Neural cell (in vitro differentiated cells): ENCODE data around the gene USP15. TPM values are rescaled to one million over a fixed set of nuclear protein-coding genes. Genes with fewer than 3 reads are reported as not detected.

Experiments
- H2AFZ ChIP-seq: fragments of 200-600, 300-800 bp; sonication (generic), shearing (Covaris generic); 2 replicates; pipeline ENCODE4 v1.6.0; 2014; ENCODE audit warnings: low read depth, mild to moderate bottlenecking, antibody characterized with exemption, low read length, moderate library complexity
- H3F3A ChIP-seq: fragments of 200-600 bp; shearing (Covaris generic); 2 replicates; pipeline ENCODE4 v1.6.1; 2016; ENCODE audit warnings: mild to moderate bottlenecking, moderate library complexity, mixed read lengths, antibody characterized with exemption, low read length; ENCODE audit not compliant: insufficient read depth, poor library complexity, severe bottlenecking
- H3K27ac ChIP-seq: fragments of 200-600, 300-800 bp; sonication (generic), shearing (Covaris generic); 2 replicates; pipeline ENCODE4 v1.5.1; 2014; ENCODE audit warnings: mild to moderate bottlenecking, low read length, moderate library complexity
- H3K27me3 ChIP-seq: fragments of 300-800, 200-600 bp; sonication (generic), shearing (Covaris generic); 2 replicates; pipeline ENCODE4 v1.6.0; 2014; ENCODE audit warnings: mild to moderate bottlenecking, low read depth, low read length, moderate library complexity; ENCODE audit not compliant: insufficient read depth
- H3K36me3 ChIP-seq: fragments of 300-800, 200-600 bp; sonication (generic), shearing (Covaris generic); 2 replicates; pipeline ENCODE4 v1.5.1; 2014; ENCODE audit warnings: mild to moderate bottlenecking, antibody characterized with exemption, low read length, moderate library complexity; ENCODE audit not compliant: insufficient read depth
- H3K4me2 ChIP-seq: fragments of 300-800, 200-600 bp; sonication (generic), shearing (Covaris generic); 2 replicates; pipeline ENCODE4 v1.6.0; 2014; ENCODE audit warnings: mild to moderate bottlenecking, low read length
- H3K4me3 ChIP-seq: fragments of 300-800, 200-600 bp; sonication (generic), shearing (Covaris generic); 2 replicates; pipeline ENCODE4 v1.5.1; 2014; ENCODE audit warnings: mild to moderate bottlenecking, low read length, moderate library complexity
- H3K79me2 ChIP-seq: fragments of 200-600 bp; shearing (Covaris generic); replicated peaks from 2 replicates; pipeline ENCODE4 v1.6.0; 2014; ENCODE audit warnings: mild to moderate bottlenecking, low read length, moderate library complexity; ENCODE audit not compliant: insufficient read depth
- H3K9ac ChIP-seq: fragments of 300-800, 200-600 bp; sonication (generic), shearing (Covaris generic); 2 replicates; pipeline ENCODE4 v1.6.1; 2016; ENCODE audit warnings: mild to moderate bottlenecking, low read length, mixed read lengths
- H3K9me2 ChIP-seq: fragments of 200-600 bp; shearing (Covaris generic); 2 replicates; pipeline ENCODE4 v1.6.1; 2016; ENCODE audit warnings: mild to moderate bottlenecking, low read length, mixed read lengths; ENCODE audit not compliant: insufficient read depth
- H3K9me3 ChIP-seq: fragments of 200-600, 300-800 bp; sonication (generic), shearing (Covaris generic); 2 replicates; pipeline ENCODE4 v1.6.1; 2016; ENCODE audit warnings: mild to moderate bottlenecking, mixed run types, low read length, moderate library complexity, mixed read lengths
- H4K20me1 ChIP-seq: fragments of 200-600 bp; shearing (Covaris generic); 2 replicates; pipeline ENCODE4 v1.6.1; 2016; ENCODE audit warnings: mild to moderate bottlenecking, mixed run types; ENCODE audit not compliant: insufficient read depth
- EP300 ChIP-seq: fragments of 450-650 bp; conservative IDR thresholded peaks from 2 replicates; pipeline ENCODE4 v1.6.1; 2014; ENCODE audit warnings: antibody characterized with exemption, mild to moderate bottlenecking, moderate library complexity; ENCODE audit not compliant: poor library complexity, severe bottlenecking
- EZH2 ChIP-seq: fragments of 200-600, 300-800 bp; shearing (Covaris generic), sonication (generic); IDR thresholded peaks from 2 replicates; pipeline ENCODE4 v1.6.1; 2014; ENCODE audit warnings: antibody characterized with exemption, low read length, borderline replicate concordance, mild to moderate bottlenecking; ENCODE audit not compliant: insufficient read depth, poor library complexity, severe bottlenecking
- MXI1 ChIP-seq: fragments of 450-650 bp; conservative IDR thresholded peaks from 2 replicates; pipeline ENCODE4 v1.6.1; 2014; ENCODE audit warnings: antibody characterized with exemption, mild to moderate bottlenecking; ENCODE audit not compliant: poor library complexity, severe bottlenecking
- POLR2AphosphoS5 ChIP-seq: IDR thresholded peaks from 2 replicates; pipeline ENCODE4 v1.6.1; 2012
- RAD21 ChIP-seq: fragments of 450-650 bp; conservative IDR thresholded peaks from 2 replicates; pipeline ENCODE4 v1.6.1; 2014; ENCODE audit warnings: antibody characterized with exemption, mild to moderate bottlenecking, moderate library complexity
- SMC3 ChIP-seq: fragments of 450-650 bp; conservative IDR thresholded peaks from 2 replicates; pipeline ENCODE4 v1.6.1; 2014; ENCODE audit warnings: antibody characterized with exemption, mild to moderate bottlenecking, moderate library complexity; ENCODE audit not compliant: poor library complexity
- TAF1 ChIP-seq: IDR thresholded peaks from 2 replicates; pipeline ENCODE4 v1.6.1; 2012; ENCODE audit warnings: low read depth
- polyA plus RNA-seq: library from polyadenylated mRNA; depleted of rRNA; stranded (reverse); fragments of >200 nt; gene quantifications from 2 replicates; pipeline ENCODE4 v1.2.3, GENCODE V29; 2014
- TF ChIP-seq, protein P1 (sequence below): fragments of 450-650 bp; IDR thresholded peaks from 2 replicates; pipeline ENCODE4 v1.5.1; 2014; ENCODE audit warnings: antibody characterized with exemption, mild to moderate bottlenecking, moderate library complexity; ENCODE audit not compliant: poor library complexity, severe bottlenecking
- TF ChIP-seq, protein P2 (sequence below): IDR thresholded peaks from 2 replicates; pipeline ENCODE4 v1.6.1; 2012; ENCODE audit warnings: borderline replicate concordance

USP15 gene
- polyA plus RNA-seq, 1 donor from 2014 or later: 113 TPM

DNA sequence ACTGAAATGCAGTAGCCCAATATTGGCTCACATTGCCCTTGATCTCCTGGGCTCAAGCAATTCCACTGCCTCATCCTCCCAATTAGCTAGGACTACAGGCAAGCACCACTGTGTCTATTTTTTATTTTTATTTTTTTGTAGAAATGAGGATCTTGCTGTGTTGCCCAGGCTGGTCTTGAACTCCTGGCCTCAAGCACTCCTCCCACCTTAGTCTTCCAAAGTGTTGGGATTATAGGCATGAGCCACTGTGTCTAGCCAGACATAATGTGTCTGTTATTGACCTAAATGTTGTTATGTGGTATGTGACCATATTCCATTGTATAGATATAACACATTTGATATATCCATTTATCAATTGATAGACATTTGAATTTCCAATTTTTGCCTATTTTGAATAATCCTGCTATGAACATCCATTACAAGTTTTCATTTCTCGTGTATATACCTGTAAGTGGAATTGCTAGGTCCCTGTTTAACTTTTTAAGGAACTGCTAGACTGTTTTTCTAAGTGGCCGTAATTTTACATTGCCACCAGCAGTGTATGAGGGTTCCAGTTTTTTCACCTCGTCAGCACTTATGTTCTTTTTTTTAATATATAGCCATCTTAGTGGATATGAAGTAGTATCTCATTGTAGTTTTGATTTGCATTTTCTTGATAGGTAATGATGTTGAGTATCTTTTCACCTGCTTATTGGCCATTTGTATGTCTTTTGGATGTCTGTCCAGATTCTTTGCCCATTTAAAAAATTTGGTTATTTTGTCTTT lies 9.4 kb downstream of the USP15 start:
- peaks cover 93% of the 10 kb centered on the region for H3K79me2 ChIP-seq
- H3K36me3 ChIP-seq: no peaks in the 10 kb centered on the region
- H3K4me3 ChIP-seq: no peak overlapping the region
- H3K4me2 ChIP-seq: no peak overlapping the region
- H3K27ac ChIP-seq: no peak overlapping the region
- H3K9me3 ChIP-seq: no peaks in the 10 kb centered on the region
- no peaks in the 10 kb centered on the region for H3F3A ChIP-seq
- H3K9me2 ChIP-seq: no peaks in the 10 kb centered on the region
- H3K9ac ChIP-seq: no peak overlapping the region
- no peak overlapping the region for H2AFZ ChIP-seq
- TF ChIP-seq EZH2 (no peak), RAD21 (no peak), MXI1 (no peak), EP300 (no peak), SMC3 (no peak), TAF1 (no peak), POLR2AphosphoS5 (no peak)
- TF ChIP-seq, protein P1, sequence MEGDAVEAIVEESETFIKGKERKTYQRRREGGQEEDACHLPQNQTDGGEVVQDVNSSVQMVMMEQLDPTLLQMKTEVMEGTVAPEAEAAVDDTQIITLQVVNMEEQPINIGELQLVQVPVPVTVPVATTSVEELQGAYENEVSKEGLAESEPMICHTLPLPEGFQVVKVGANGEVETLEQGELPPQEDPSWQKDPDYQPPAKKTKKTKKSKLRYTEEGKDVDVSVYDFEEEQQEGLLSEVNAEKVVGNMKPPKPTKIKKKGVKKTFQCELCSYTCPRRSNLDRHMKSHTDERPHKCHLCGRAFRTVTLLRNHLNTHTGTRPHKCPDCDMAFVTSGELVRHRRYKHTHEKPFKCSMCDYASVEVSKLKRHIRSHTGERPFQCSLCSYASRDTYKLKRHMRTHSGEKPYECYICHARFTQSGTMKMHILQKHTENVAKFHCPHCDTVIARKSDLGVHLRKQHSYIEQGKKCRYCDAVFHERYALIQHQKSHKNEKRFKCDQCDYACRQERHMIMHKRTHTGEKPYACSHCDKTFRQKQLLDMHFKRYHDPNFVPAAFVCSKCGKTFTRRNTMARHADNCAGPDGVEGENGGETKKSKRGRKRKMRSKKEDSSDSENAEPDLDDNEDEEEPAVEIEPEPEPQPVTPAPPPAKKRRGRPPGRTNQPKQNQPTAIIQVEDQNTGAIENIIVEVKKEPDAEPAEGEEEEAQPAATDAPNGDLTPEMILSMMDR: no peak
- TF ChIP-seq, protein P2, sequence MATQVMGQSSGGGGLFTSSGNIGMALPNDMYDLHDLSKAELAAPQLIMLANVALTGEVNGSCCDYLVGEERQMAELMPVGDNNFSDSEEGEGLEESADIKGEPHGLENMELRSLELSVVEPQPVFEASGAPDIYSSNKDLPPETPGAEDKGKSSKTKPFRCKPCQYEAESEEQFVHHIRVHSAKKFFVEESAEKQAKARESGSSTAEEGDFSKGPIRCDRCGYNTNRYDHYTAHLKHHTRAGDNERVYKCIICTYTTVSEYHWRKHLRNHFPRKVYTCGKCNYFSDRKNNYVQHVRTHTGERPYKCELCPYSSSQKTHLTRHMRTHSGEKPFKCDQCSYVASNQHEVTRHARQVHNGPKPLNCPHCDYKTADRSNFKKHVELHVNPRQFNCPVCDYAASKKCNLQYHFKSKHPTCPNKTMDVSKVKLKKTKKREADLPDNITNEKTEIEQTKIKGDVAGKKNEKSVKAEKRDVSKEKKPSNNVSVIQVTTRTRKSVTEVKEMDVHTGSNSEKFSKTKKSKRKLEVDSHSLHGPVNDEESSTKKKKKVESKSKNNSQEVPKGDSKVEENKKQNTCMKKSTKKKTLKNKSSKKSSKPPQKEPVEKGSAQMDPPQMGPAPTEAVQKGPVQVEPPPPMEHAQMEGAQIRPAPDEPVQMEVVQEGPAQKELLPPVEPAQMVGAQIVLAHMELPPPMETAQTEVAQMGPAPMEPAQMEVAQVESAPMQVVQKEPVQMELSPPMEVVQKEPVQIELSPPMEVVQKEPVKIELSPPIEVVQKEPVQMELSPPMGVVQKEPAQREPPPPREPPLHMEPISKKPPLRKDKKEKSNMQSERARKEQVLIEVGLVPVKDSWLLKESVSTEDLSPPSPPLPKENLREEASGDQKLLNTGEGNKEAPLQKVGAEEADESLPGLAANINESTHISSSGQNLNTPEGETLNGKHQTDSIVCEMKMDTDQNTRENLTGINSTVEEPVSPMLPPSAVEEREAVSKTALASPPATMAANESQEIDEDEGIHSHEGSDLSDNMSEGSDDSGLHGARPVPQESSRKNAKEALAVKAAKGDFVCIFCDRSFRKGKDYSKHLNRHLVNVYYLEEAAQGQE: no peak
- H4K20me1 ChIP-seq: peaks cover 5% of the 10 kb centered on the region
- H3K27me3 ChIP-seq: no peaks in the 10 kb centered on the region

- Histone ChIP-seq H2AFZ (no peak overlapping the region), H3K9me3 (no peaks in the 10 kb centered on the region), H3K79me2 (peaks cover 92% of the 10 kb centered on the region), H3K4me2 (no peak overlapping the region), H3K9ac (no peak overlapping the region), H3K9me2 (no peaks in the 10 kb centered on the region), H4K20me1 (peaks cover 5% of the 10 kb centered on the region), H3K27me3 (no peaks in the 10 kb centered on the region), H3F3A (no peaks in the 10 kb centered on the region), H3K27ac (no peak overlapping the region), H3K4me3 (no peak overlapping the region), H3K36me3 (no peaks in the 10 kb centered on the region)
- TF ChIP-seq EZH2: no peak
- TF ChIP-seq, protein P2: no peak
- TF ChIP-seq POLR2AphosphoS5: no peak
- TF ChIP-seq SMC3: no peak
- TF ChIP-seq MXI1: no peak
- TF ChIP-seq, protein P1: no peak
- no peak for TF ChIP-seq TAF1
- no peak for TF ChIP-seq EP300
- no peak for TF ChIP-seq RAD21
Observed at GRCh38 chr12:62270384-62270783, 10.2 kb downstream of the USP15 start.
